ENCODE data around the gene FAM47B. TPM values are rescaled to one million over a fixed set of nuclear protein-coding genes. Genes with fewer than 3 reads are reported as not detected.

FAM47B gene
- total RNA-seq, 3 donors from 2014 or later, result not detected

DNA sequence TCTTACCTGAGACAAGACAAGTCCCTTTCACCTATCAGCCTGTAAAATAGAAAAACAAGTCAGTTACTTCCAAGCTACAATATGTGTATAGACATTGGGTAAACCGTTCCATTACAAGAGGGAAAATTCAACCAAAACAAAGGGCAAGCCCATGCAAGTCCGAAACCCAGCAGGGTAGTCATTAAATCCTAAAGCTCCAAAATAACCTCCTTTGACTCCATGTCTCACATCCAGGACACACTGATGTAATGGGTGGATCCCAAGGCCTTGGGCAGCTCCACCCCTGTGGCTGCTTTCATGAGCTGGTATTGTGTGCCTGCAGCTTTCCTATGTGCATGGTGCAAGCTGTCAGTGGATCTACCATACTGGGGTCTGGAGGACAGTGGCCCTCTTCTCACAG, 14.7 kb upstream of the FAM47B start:
- Histone ChIP-seq H3K4me3 (no peak overlapping the region), H3K4me1 (ENCODE audit: low read depth) (no peaks in the 10 kb centered on the region), H3K9me3 (no peaks in the 10 kb centered on the region), H3K36me3 (ENCODE audit: low read depth) (no peaks in the 10 kb centered on the region)
- TF ChIP-seq, protein P1, sequence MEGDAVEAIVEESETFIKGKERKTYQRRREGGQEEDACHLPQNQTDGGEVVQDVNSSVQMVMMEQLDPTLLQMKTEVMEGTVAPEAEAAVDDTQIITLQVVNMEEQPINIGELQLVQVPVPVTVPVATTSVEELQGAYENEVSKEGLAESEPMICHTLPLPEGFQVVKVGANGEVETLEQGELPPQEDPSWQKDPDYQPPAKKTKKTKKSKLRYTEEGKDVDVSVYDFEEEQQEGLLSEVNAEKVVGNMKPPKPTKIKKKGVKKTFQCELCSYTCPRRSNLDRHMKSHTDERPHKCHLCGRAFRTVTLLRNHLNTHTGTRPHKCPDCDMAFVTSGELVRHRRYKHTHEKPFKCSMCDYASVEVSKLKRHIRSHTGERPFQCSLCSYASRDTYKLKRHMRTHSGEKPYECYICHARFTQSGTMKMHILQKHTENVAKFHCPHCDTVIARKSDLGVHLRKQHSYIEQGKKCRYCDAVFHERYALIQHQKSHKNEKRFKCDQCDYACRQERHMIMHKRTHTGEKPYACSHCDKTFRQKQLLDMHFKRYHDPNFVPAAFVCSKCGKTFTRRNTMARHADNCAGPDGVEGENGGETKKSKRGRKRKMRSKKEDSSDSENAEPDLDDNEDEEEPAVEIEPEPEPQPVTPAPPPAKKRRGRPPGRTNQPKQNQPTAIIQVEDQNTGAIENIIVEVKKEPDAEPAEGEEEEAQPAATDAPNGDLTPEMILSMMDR (IDR thresholded peaks at IDR 0.05), result no peak
- intact Hi-C loops (cut with DNase I, micrococcal nuclease), result no loop called here
- no peak for DNase-seq
- no peak for ATAC-seq

DNA sequence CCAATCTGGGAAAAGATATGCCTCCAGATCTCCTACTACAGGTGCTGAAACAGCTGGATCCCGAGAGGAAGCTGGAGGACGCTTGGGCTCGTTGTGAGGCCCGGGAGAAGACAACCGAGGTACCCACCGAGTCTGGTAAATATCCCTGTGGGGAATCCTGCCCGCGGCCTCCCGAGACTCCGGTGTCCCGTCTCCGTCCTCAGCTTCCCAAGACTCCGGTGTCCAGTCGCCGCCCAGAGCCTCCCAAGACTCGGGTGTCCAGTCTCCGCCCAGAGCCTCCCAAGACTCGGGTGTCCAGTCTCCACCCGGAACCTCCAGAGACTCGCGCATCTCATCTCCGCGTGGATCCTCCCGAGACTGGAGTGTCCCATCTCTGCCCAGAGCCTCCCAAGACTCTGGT, 639 bp downstream of the FAM47B start:
- no peak overlapping the region for H3K4me3 ChIP-seq
- ATAC-seq, result no peak
- no peaks in the 10 kb centered on the region for H3K9me3 ChIP-seq
- H3K36me3 ChIP-seq (ENCODE audit: low read depth), result no peaks in the 10 kb centered on the region
- no peaks in the 10 kb centered on the region for H3K4me1 ChIP-seq (ENCODE audit: low read depth)
- DNase-seq, result no peak
- intact Hi-C loops (cut with DNase I, micrococcal nuclease), result no loop called here
- TF ChIP-seq, protein P1 (IDR thresholded peaks at IDR 0.05), result no peak

DNA sequence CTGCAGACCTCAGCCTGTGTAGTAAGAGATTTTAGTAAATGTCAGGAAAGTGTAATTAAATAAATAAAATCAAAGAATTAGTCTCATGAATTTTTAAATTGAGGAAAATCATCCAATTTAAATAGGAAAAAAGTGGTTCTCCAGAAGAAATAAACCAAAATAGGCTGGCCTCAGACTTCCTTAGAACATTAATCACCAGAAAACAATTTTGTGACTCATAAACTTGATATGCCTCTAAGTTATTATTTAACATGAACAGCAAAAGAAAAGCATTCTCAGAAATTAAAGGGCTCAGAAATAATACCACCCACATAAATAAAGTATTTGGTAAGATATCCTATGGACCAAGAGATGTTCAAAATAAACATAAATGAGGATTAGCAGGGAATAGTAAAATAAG, 14.3 kb downstream of the FAM47B start:
- no peaks in the 10 kb centered on the region for H3K36me3 ChIP-seq (ENCODE audit: low read depth)
- intact Hi-C loops (cut with DNase I, micrococcal nuclease), result no loop called here
- no peaks in the 10 kb centered on the region for H3K4me1 ChIP-seq (ENCODE audit: low read depth)

DNA sequence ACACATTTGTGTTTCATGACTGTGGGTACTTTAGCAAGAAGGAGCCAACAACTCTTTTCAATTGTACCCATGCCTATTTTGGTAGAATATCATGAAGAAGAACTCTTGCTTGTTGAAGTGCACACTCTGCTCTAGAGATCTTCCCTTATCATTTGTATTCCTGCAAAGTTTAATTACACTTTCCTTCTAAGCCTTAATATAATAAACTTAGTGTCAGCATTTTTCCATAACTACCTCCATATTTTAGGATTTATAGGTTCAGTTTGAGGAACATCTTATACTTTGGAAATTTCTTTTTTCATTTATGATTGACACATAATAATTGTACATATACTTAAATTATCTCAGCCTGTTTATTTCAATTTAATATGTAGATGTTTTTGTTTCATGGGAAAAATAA, 19.1 kb downstream of the FAM47B start:
- no peak for ATAC-seq

More for the DNA sequence above, 14.3 kb downstream of the FAM47B start:
- TF ChIP-seq, protein P1 (IDR thresholded peaks at IDR 0.05), result no peak
- Histone ChIP-seq H3K4me3 (no peak overlapping the region), H3K9me3 (no peaks in the 10 kb centered on the region)
- ATAC-seq, result no peak
- no peak for DNase-seq

DNA sequence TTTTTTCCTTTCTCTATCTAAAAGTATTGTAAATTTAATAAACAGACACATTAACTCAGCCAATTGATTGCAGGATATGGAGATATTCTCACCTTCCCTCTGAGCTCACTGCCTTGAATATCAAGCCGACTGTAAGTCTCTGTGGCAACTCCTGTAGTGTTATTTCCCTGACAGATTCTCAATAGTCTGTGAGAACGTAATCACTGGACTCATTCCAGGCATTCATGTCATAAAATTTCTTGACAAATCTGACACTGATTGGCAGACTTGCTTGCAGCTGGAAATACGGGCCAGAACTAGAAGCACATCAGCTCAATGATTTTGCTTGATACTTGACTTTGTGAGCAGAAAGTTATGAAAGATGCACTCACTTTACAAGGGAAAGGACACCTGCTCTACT, 29.6 kb downstream of the FAM47B start:
- TF ChIP-seq, protein P1 (IDR thresholded peaks at IDR 0.05), result no peak
- no peaks in the 10 kb centered on the region for H3K36me3 ChIP-seq (ENCODE audit: low read depth)
- H3K9me3 ChIP-seq, result no peaks in the 10 kb centered on the region
- H3K4me1 ChIP-seq (ENCODE audit: low read depth), result no peaks in the 10 kb centered on the region
- no peak for DNase-seq
- intact Hi-C loops (cut with DNase I, micrococcal nuclease), result no loop called here
- no peak overlapping the region for H3K4me3 ChIP-seq
- no peak for ATAC-seq

More for the DNA sequence above, 19.1 kb downstream of the FAM47B start:
- Histone ChIP-seq H3K4me3 (no peak overlapping the region), H3K36me3 (ENCODE audit: low read depth) (no peaks in the 10 kb centered on the region), H3K9me3 (no peaks in the 10 kb centered on the region), H3K4me1 (ENCODE audit: low read depth) (no peaks in the 10 kb centered on the region)
- TF ChIP-seq, protein P1 (IDR thresholded peaks at IDR 0.05), result no peak
- no peak for DNase-seq
- intact Hi-C loops (cut with DNase I, micrococcal nuclease), result no loop called here

DNA sequence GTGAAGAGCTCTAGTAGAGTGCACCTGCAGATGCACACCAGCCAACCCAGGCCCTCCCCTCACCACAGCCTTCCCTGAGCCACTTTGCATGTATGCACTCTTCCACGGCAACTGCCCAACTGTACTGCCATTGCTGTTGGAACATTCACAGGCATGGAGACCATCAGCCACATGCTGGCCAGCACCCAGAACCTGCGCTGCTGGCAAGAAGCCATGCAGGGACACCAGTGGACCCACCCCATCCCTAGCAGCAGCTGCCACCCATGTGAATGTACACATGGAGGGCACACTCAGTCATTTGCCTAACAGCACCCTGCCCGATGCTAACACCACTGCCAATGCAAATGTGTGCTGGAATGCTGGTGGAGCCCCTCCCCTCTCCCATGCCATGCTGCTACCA, 35.6 kb downstream of the FAM47B start:
- peak in 1 of 3 donors; percentile 33 for DNase-seq
- H3K4me3 ChIP-seq, result no peak overlapping the region
- intact Hi-C loops (cut with DNase I, micrococcal nuclease), result no loop called here
- TF ChIP-seq, protein P1 (IDR thresholded peaks at IDR 0.05), result no peak
- no peak for ATAC-seq
- H3K4me1 ChIP-seq (ENCODE audit: low read depth), result no peaks in the 10 kb centered on the region
- H3K36me3 ChIP-seq (ENCODE audit: low read depth), result no peaks in the 10 kb centered on the region
- H3K9me3 ChIP-seq, result no peaks in the 10 kb centered on the region
